Psoas muscle (tissue), 8 donors: ENCODE results near the gene ANKRD13B. TPM values are rescaled to one million over a fixed set of nuclear protein-coding genes. Genes with fewer than 3 reads are reported as not detected.

Experiments
- ATAC-seq, 4 donors: fragments of 200-7000 bp; cut with Tn5 transposase; one replicate each; pipeline ENCODE4 v1.9.1; 2020; ENCODE audit warnings: moderate library complexity in 3 of 4, mild to moderate bottlenecking in 2 of 4
- DNase-seq, 2 donors: peaks; one replicate each; pipeline ENCODE4 v3.0.0-alpha.2; 2020
- H3K27ac ChIP-seq: fragments of 200-600 bp; one replicate; pipeline ENCODE4 v1.8.0; 2022
- H3K27me3 ChIP-seq, 3 donors: fragments of 200-600 bp in 1 of 3; one replicate each; pipeline versions ENCODE4 v1.6.1 to v1.8.0; 2013 to 2022; ENCODE audit warnings: low read length in 2 of 3, mild to moderate bottlenecking in 2 of 3, moderate library complexity in 1 of 3; ENCODE audit not compliant: insufficient read depth in 3 of 3
- H3K36me3 ChIP-seq, 2 donors: fragments of 200-600 bp in 1 of 2; one replicate each; pipeline versions ENCODE4 v1.6.1 to v1.8.0; 2013 to 2022; ENCODE audit warnings: low read depth in 1 of 2, mild to moderate bottlenecking in 1 of 2, moderate library complexity in 1 of 2; ENCODE audit not compliant: insufficient read depth in 1 of 2
- H3K4me1 ChIP-seq: fragments of 200-600 bp; one replicate; pipeline ENCODE4 v1.8.0; 2022
- H3K4me3 ChIP-seq: fragments of 200-600 bp; one replicate; pipeline ENCODE4 v1.8.0; 2022; ENCODE audit warnings: mild to moderate bottlenecking
- H3K9me3 ChIP-seq: fragments of 200-600 bp; one replicate; pipeline ENCODE4 v1.8.0; 2022
- WGBS, 3 donors: extraction: QIAGEN DNeasy Blood & Tissue Kit; methylation state at CpG; one replicate each; pipeline versions ENCODE4 v1.1.6 to v1.1.7; 2013; 5-methylcytosine and 5-hydroxymethylcytosine counted together
- intact Hi-C, 2 donors: fragments of 100-400 bp; cut with DNase I; formaldehyde crosslinking; loops; one replicate each; pipeline versions ENCODE4 v1.11.0 to v1.14.2; 2022
- long read RNA-seq, 2 donors: library from polyadenylated mRNA; unstranded; transcript quantifications; one replicate each; pipeline ENCODE4 v2.0.0, GENCODE V29; 2021
- polyA plus RNA-seq, 3 donors: library from polyadenylated mRNA; stranded (reverse); fragments of 200-250 nt; gene quantifications; one replicate each; pipeline ENCODE4 v1.2.3, GENCODE V29; 2013
- total RNA-seq, 4 donors: library from RNA; stranded (reverse); fragmentation: NEBNext Ultra II Directional in 2 of 4; extraction: Animal tissue kit (Norgen Biotek cat#: 25700) in 2 of 4; gene quantifications; one replicate each; pipeline versions ENCODE4 v1.2.1 to v1.2.4, GENCODE V29; 2021 to 2023
- TF ChIP-seq, protein P1 (sequence below): fragments of 200-600 bp; IDR thresholded peaks from one replicate; pipeline ENCODE4 v1.8.0; 2022; ENCODE audit warnings: antibody characterized with exemption
- donor health status: healthy with polysubstance abuse.
- donor health status: DM: no; HTN: no; CAD: no; lungs with moderate emphysema.
- donor health status: Bipolar disorder and iron deficiency.
- donor health status: healthy.
- donor health status: DM: yes; HTN: yes; CAD: no.
- donor health status: DM: no; HTN: no; CAD: no.
- donor health status: DM: no; HTN: no; CAD: no.
- donor health status: DM: yes; HTN: yes; CAD: no.

ANKRD13B gene
- total RNA-seq, result 10 to 100 TPM in 1 of 4 donors, 1 to 10 TPM in 3; 6.4 to 14.8 (median 6.8) TPM
- 10 to 100 TPM in 1 of 3 donors, 1 to 10 TPM in 2; 5.4 to 10.7 (median 9.7) TPM for polyA plus RNA-seq
- long read RNA-seq, donor 1, partial matches to known transcripts, result 0 of 3 reads
- long read RNA-seq, donor 1, other reads (novel, unspliced or antisense), result 3 of 3 reads
- long read RNA-seq, donor 2, partial matches to known transcripts, result 2 of 3 reads
- long read RNA-seq, donor 2, other reads (novel, unspliced or antisense), result 1 of 3 reads

DNA sequence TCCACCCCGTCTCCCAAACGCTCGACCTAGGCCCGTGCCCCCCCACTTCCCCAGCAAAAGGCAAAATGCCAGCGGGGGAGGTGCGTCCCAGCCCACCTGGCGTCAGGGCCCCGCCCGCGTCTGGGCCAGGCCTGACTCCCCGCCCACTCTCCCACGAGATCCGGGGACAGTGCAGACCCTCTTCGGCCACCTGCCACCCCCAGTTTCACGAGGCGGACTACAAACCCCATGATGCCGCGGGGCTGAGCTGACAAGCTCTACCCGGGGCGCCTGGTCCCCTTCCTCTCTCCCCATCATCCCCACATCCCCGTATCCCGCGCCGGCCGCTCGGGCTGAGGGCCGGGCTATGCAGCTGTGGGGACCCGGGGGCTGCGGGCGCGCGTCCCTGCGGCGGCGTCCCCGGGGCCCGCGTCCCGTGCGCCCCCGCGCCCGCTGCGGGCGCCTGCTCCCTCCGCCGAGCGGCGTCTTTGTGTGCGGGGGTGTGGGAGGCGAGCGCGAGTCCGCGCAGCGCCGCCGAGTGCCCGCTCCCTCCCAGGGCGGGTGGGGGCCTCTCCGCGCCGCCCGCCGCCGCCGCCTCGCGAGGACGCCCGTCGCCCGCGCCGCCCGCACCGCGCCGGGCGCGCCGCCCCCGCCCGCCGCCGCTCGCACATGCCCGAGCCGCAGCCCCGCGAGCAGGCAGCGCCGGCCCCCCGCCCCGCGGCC lies at the start of gene ANKRD13B:
TSS of gene ANKRD13B (plus strand) at position 283 of the 702 bp plus-strand sequence. CDS start 490 bp downstream, outside the sequence.
- DNase-seq (peak; percentile 52 to 74), ATAC-seq (no peak)
- TF ChIP-seq, protein P1, sequence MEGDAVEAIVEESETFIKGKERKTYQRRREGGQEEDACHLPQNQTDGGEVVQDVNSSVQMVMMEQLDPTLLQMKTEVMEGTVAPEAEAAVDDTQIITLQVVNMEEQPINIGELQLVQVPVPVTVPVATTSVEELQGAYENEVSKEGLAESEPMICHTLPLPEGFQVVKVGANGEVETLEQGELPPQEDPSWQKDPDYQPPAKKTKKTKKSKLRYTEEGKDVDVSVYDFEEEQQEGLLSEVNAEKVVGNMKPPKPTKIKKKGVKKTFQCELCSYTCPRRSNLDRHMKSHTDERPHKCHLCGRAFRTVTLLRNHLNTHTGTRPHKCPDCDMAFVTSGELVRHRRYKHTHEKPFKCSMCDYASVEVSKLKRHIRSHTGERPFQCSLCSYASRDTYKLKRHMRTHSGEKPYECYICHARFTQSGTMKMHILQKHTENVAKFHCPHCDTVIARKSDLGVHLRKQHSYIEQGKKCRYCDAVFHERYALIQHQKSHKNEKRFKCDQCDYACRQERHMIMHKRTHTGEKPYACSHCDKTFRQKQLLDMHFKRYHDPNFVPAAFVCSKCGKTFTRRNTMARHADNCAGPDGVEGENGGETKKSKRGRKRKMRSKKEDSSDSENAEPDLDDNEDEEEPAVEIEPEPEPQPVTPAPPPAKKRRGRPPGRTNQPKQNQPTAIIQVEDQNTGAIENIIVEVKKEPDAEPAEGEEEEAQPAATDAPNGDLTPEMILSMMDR, result no peak
- H3K27ac ChIP-seq, result peak within 1 kb of the TSS; percentile 89
- no peaks in the 10 kb centered on the region for H3K36me3 ChIP-seq
- intact Hi-C loops, result no loop called here
- no peaks in the 10 kb centered on the region for H3K9me3 ChIP-seq
- no peaks in the 10 kb centered on the region for H3K27me3 ChIP-seq
- peaks cover 50% of the 10 kb centered on the region for H3K4me1 ChIP-seq
- peak within 1 kb of the TSS; percentile 84 for H3K4me3 ChIP-seq
- WGBS, 3 donors, result 0 to 3% (median 0%) methylated on average over 22 to 94 of the region's 96 CpGs

DNA sequence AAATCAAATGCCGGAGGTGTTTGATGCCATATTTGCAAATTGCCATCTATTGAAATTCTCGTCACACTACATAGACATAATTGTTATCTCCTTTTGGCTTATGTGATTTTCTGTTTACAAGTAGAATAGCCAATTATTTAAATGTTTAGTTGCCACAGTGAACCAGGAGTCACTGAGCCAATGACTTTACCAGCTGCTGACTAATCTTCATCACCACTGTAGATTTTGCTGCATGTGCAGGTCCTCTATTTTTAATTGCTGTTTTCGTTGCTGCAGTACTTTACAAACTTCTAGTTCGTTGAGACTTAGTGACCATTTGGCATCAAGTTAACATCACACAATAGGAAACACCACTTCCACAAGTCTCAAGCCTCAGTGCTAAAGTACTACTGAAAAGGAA lies 48.9 kb upstream of the ANKRD13B start:
- intact Hi-C loops, result no loop called here
- peaks cover 6 to 67% of the 10 kb centered on the region in 2 donors for H3K36me3 ChIP-seq
- 73 to 83% (median 76%) methylated on average over 4 of the region's 4 CpGs for WGBS, 3 donors
- no peaks in the 10 kb centered on the region for H3K27me3 ChIP-seq
- H3K4me3 ChIP-seq, result no peak overlapping the region
- DNase-seq, result no peak
- no peaks in the 10 kb centered on the region for H3K4me1 ChIP-seq
- no peak overlapping the region for H3K27ac ChIP-seq
- no peaks in the 10 kb centered on the region for H3K9me3 ChIP-seq
- TF ChIP-seq, protein P1, result no peak
- no peak for ATAC-seq

DNA sequence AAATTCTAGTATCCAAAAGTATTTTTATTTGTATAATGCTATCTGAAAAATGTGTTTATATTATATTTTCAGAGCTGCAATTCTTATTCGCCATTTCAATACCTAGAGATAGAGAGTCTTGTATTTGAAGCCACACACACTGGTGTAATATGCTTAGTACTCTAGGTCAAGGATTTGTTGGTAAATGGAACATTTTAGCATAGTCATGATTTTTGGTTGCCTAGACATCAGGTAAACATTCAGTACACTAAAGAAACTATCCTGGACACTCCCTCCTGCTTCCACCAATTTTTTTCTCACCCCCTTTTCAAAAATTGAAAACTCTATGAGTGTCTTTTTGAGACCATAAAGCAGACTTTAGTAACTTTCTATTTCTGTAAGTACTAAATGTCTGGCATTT lies 46.8 kb upstream of the ANKRD13B start:
- DNase-seq, result no peak
- ATAC-seq, result no peak
- Histone ChIP-seq H3K4me3 (no peak overlapping the region), H3K4me1 (no peaks in the 10 kb centered on the region), H3K27ac (no peak overlapping the region), H3K36me3 (peaks cover 6 to 58% of the 10 kb centered on the region in 2 donors), H3K27me3 (no peaks in the 10 kb centered on the region), H3K9me3 (no peaks in the 10 kb centered on the region)
- TF ChIP-seq, protein P1, result no peak
- intact Hi-C loops, result no loop called here
- WGBS, 3 donors, result 95 to 100% (median 97%) methylated on average over 1 of the region's 1 CpG

DNA sequence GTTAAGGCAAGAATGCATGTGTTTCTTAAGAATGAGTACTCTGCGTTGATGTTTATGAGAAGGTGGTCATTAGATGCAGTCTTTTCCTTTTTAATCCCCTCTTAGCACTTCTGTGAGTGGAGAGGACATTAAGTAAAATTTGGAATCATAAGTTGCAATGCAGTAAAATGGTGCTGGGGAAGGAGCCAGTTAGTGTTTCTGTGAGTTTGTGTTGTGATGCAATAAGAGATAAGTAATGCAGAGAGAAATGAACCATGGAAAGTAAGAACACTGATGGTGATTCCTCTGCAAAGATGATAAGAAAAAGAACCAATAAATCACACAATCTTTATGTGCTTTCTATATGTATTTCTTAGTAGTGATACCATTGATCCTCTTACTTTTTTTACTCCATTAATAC lies 46.1 kb upstream of the ANKRD13B start:
- no peaks in the 10 kb centered on the region for H3K27me3 ChIP-seq
- H3K4me3 ChIP-seq, result no peak overlapping the region
- peaks cover 6 to 51% of the 10 kb centered on the region in 2 donors for H3K36me3 ChIP-seq
- intact Hi-C loops, result no loop called here
- ATAC-seq (no peak), DNase-seq (no peak)
- no peaks in the 10 kb centered on the region for H3K9me3 ChIP-seq
- no peaks in the 10 kb centered on the region for H3K4me1 ChIP-seq
- TF ChIP-seq, protein P1, result no peak
- no peak overlapping the region for H3K27ac ChIP-seq
- 87 to 91% (median 91%) methylated on average over 1 of the region's 1 CpG for WGBS, 3 donors
